HUDEP-2 (cell line): ENCODE measurements around the gene BPGM.

Source experiments
- DNase-seq, 76 experiments: peaks; one replicate each; lab custom pipeline; 2025; ENCODE audit not compliant: unreplicated experiment in 76 of 76; lab: John Stamatoyannopoulos, UW

The BPGM gene

DNA sequence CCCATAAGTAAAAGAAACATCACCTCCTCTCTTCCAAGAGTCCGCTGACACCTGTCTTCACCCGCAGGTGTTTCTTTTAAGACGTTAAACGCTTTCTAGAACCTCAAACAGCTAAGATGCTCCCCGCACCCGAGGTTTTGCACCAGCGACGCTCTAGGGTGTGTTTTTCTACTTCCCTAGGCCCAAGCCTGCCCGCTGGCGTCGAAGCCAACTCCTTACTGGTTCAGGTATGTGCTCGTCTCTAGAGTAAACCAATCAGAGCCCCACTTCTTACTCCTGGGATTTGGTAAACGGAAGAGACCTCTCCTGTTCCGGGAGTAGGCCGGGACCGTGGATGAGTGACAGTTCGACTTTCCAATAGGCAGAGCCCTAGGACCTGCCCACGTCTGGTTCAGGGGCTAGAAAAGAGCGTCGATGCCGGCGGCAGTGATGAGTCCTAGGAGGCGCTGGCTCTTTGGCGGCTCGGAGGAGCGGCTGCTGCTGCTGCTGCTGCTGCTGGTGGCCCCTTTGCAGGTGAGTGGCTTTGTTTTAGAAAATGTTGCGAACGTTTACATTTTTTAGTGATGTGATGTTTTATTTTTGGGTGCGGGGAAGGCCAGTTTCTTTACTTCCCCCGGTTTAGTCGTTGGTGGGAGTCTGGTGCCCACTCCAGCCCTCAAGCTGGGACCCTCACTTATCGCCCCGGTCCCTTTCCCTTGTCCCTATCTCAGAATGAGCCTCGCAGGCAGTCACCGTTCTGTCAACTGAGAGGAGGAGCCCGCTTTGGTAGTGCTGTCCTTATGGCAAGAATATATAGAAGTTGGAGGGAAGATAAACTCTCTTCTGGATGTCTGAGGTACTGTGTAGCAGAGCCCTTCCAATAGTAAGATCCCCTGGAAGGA is at the start of gene BPGM:
BPGM (plus strand) TSS at position 429 of the 881 bp plus-strand sequence. CDS start 14,655 bp downstream, outside the sequence.
- peak in 75 of 76 experiments; percentile 39 to 100 (median 97) for DNase-seq

GRCh38 chr7:134599371-134599770 is 47.3 kb upstream of the BPGM start:
- no peak for DNase-seq

GRCh38 chr7:134601459-134601858 is 45.2 kb upstream of the BPGM start:
- DNase-seq: no peak

DNA sequence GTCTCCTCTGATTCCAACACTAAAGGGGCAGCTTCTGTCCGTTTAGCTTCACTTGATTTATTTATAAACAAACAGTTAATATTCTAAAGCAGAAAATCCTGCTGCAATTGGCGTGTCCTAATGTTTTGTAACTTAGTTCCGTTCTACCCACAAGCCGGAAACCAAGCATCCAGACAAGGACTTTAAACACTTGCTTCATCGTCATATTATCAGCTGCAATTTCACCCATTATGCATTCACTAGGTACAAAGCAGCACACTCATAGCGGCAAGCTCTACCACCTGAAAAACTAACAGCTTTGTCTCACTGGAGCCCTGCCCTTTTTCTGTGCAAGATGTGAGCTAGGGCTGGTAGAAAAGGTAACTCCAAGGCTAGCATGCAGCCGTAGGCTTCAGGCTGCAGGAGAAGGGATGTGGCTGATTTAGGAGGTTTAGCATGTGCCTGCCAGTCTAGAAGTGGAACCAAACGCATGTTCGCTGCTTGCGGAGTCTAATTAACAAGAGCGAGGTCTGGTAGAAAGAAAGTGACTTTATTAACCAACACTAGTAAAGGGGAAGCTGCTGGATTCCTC is 43.7 kb upstream of the BPGM start:
- no peak for DNase-seq

DNA sequence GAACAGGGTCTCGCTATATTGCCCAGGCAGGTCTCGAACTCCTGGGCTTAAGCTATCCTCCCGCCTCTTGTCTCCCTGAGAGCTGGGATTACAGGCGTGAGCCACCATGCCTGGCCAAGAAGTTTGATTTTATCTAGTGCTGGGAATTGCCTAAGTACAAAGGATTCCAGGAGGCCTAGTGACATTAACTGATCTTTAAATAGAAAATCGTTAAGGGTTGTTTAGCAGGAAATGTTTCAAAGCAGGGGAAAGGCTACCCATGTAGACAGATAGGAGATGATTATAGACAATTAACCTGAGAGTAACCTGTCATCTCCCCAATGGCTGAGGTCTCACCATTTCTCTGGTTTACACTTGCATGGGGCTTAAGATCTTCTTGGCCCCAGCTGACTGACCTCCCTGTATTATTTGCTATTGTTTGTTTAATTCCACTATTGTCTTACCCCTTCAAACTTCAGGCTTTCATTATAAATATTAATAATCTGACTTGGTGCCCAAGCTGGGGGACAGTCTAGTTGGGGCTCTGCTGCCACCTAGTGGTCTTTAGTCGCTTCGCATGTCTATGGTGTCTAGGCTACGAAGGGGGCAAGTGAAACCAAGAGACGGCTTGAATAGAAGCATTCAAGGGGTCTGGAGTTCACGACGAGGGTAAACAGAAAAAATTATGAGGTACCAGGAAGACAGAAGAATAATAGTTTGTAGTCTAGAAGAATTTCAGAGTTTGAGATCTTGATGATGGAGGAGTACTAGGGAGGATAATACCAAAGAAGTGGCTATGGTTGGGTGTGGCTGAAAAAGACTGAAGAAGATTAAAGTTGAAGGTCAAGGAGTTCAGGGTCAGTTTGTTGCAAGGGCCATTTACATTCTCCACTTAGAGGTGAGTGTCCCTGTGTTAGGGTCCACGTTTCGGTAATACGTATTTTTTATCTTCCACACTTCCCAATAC is 40.4 kb upstream of the BPGM start:
- peak in 43 of 76 experiments; percentile 1 to 53 (median 21) for DNase-seq

DNA sequence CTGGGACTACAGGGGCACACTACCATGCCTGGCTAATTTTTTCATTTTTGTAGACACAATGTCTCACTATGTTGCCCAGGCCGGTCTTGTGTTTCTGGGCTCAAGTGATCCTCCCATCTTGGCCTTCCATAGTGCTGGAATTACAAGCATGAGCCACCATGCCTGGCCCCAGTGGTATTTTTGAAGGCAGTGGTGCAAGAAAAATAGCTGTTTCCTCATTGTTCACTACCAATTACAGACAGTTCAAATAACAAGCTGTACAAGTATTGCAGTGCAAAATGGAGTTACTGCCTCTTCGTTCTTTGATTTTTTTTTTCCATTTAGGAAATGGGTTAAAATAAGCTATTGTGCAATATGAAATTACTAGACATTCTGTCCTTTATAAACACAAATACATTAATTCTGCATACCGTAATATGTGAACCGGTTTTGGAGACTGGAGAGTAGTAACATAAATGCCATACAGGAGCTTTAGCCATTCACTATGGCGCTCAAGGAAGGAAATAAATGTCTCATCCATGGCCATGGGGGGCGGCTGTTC is 35.0 kb upstream of the BPGM start:
- no peak for DNase-seq

- DNase-seq: no peak
Measured at GRCh38 chr7:134612197-134612596, 34.5 kb upstream of the BPGM start.

DNA sequence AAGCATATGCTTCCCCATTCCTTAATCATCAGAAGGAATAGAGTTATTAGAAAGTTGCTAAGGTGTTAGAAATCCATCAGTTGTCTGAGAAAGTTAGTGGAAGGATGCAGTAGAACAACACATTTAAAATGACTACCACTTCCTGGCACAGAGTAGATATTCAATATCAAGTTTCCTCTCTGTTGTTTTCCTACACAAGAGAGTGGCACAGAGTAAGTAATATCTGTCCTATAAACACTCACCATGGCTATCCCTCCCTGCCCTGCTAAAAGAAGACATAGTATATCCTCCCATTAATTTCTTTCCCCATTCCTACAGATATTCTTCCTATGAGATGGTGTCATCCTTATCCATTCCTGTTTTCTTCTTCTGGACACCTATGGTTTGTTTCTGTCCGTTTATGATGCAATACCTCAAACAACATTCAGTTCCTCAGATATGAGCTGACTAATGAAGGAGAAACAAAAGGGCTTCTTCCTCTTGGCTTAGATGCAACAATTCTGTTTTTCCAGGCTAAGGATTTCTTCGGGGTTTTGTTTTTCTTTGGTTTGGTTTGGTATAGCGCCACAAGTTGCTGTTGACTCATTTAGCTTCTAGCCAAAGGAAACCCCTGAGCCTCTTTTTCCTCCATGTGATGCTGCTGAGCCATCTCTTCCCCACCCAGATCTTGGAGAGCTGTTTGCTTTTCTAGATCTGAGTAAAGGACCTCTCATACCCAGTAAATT is 32.9 kb upstream of the BPGM start:
- no peak for DNase-seq

GRCh38 chr7:134616611-134617010 is 30.0 kb upstream of the BPGM start:
- no peak for DNase-seq

DNA sequence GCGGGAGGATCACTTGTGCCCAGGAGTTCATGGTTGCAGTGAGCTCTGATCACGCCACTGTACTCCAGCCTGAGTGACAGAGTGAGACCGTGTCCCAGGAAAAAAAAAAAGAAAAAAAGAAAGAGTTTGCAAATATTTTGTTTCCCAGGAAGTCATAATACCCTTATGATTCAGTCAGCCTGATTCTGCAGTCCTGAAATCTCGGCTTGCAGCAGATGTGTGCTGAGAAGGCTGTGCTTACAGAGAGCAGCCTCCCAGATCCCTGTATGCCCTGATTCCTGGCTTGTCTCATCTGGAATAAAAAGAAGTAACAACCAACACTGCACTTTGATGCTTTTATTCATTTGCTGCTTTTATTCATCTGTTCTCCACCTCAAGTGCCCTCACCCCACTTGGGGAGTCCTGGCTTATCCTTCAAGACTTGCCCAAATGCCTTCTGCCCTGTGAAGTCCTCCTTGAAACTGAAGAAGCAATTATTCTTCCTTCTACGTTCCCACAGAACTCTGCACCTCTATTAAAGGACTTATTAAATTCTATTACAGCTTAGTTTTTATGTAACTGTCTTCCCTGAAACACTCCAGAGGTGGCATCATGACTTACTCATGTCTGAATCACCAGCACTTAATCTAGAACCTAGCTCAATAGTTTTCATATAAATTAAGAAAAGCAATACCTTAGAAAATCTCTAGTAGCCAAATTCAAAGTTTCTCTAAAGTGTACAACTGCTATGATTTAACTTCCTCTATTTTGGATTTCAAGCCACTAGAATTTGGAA is 27.7 kb upstream of the BPGM start:
- no peak for DNase-seq

DNA sequence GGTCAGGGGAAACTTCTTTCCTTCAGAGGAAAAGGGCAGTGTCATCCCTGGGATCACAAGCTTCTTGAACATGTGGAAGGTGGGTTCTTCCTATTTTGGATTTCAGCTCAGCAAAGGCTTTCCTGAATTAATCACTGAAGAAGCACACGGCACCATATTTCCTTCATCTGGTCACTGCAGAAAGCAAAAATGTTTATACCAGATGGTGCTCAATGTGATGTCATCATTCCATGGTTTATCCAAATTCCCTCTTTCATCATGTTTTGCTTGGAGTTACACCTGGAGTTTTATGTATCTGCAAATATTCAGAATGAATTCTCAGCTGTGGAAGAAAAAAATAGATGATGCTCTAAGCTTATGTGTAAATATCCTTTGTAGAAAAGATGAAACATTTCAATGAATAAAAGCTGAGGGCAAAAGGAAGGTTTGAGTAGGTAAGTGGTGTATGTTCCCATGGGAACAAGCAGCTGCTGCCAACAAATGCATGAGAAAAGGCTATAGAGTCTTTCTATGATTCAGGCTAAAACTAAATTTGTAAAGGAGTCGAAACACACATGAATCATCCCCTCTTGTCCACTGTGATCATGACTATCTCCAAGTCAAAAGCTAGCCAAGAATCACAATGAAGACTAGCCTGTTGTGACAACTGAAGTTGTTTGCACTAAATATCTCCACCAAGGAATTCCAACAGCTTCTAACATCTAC is 26.9 kb upstream of the BPGM start:
- no peak for DNase-seq

DNA sequence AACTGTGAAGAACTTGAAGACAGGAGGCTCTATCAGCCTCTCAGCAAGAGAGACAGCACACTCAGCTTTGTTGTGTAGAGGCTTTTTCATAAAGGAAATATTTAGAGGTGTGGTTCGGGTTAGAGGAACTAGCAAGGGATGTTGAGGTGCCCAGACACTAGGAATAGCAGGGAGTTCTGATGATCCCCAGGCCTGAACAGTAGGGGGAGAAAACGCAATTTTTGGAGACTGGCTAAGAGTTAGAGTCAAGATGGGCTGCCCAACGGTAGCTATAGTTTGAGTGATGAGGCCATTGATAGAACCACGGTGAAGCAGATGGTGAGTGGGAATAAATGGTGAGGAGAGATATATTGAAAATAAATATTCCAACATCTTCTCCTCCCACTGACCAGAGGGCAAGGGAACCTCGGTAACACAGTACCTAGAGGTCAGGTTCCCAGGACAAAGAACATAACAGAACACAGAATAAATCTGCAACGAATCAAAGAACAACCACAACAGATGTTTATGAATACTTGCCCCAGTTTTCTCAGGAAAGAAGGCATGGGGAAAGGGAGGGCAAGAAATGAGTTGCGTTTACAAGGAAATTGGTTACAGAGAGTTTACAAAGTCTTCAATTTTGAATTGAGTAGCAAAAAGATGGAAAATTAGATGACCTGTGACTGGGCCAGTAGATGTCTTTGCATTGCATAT is 24.2 kb upstream of the BPGM start:
- no peak for DNase-seq

DNA sequence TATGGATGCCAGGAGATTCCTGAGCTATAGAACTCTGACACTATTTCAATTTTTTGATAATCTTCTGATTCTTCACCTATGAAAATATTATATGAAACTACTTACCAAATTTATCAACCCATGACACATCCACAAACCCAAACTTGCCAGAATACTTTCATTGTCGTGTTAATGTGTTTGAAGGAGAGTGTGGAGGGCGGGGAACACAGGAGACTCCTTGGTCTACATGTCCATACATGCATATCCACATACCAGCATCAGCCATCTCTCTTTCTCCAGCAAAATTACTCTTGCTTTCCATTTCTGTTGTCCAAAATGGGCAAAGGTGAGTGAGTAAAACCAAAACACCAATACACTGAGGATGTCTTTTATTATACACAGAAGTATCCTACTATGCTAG is 23.5 kb upstream of the BPGM start:
- DNase-seq: no peak

- DNase-seq: no peak
Measured at GRCh38 chr7:134625550-134625949, 21.1 kb upstream of the BPGM start.

DNA sequence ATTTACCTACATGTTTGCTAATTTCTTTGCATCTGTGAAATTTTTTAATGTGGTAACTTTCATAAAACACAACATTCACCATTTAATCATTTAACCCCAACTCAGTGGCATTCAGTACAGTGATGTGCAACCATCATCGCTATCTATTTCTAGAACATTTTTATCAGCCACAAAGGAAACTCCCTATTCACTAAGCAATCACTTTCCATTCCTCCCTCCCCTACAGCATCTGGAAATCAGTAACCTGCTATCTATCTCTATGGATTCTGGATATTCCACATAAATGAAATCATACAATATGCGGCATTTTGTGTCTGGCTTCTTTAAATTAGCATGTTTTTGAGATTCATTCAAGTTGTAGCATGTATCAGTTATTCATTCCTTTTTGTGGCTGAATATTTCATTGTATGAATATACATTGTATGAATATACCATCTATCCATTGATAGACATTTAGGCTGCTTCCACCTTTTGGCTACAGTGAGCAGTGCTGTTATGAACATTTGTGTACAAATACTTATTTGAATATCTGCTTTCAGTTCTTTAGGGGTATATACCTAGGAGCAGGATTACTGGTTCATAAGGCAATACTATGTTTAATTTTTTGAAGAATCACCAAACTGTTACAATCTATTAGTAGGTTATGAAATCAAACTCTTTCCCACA is 19.4 kb upstream of the BPGM start:
- DNase-seq: no peak

GRCh38 chr7:134627775-134628153 is 18.9 kb upstream of the BPGM start:
- DNase-seq: no peak

DNA sequence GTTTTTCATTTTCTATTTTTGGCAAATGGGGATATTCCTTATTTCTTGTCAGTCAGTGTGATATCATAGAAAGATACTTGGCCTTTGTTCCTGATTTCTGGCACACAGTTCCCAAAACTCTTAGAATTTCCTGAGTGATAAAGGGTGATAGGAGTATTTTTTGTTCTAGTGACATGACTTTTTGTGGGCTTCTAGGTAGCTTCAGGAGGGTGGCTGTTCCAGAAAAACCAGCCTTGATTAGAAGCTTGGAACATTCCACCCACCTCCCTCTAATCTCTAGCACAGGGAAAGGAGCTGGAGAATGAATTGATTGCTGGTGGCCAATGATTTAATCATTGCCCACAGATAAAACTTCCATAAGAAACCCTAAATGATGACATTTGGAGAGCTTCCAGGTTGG is 17.2 kb upstream of the BPGM start:
- DNase-seq: no peak

DNA sequence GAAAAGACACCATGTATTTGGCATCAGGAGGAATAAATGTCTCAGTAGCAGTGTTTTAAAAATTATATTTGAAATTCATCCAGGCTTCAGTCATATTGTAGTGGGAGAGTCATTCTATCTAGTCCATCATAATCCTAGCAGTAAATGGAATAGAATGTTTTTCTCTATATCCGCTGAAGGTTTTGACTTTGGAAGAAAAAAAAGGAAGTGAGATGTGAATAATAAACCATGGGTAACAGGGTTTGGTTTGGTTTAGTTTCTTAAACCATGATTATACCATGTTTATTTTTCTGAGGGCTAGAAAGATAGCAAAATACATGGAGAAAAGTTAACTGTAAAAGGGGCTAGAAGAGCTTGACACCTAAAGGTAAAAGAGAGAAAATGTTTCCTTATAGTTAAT is 16.4 kb upstream of the BPGM start:
- DNase-seq: no peak
